ENCODE measurements around the gene DUSP22. TPM values are rescaled to one million over a fixed set of nuclear protein-coding genes. Genes with fewer than 3 reads are reported as not detected.

The DUSP22 gene
- total and polyA plus RNA-seq, 4 donors = 9.5 to 31.0 (median 20.1) TPM

- Histone ChIP-seq H3K36me3 (ENCODE audit: control insufficient read depth in 4 of 4, insufficient read depth in 3 of 4, low read depth in 1 of 4, low read length in 3 of 4) (no peaks in the 10 kb centered on the region), H3K4me3 (ENCODE audit: low read depth in 1 of 3, low read length in 3 of 3) (no peak overlapping the region), H3K4me1 (ENCODE audit: control insufficient read depth in 4 of 4, insufficient read depth in 4 of 4, low read length in 3 of 4) (peaks cover 0 to 11% (median 8%) of the 10 kb centered on the region in 4 donors), H3K27me3 (ENCODE audit: control insufficient read depth in 4 of 4, insufficient read depth in 4 of 4, low read length in 3 of 4) (no peaks in the 10 kb centered on the region), H3K9ac (ENCODE audit: low read depth in 1 of 2, low read length in 2 of 2) (no peak overlapping the region), H3K9me3 (ENCODE audit: control insufficient read depth in 4 of 4, low read length in 3 of 4) (no peaks in the 10 kb centered on the region), H3K27ac (ENCODE audit: low read depth in 1 of 2, low read length in 2 of 2) (no peak overlapping the region)
- TF ChIP-seq SP1 (IDR thresholded peaks at IDR 0.05) (no peak), HNF4A (conservative IDR thresholded peaks at IDR 0.05) (no peak), FOXA1 (IDR thresholded peaks at IDR 0.05) (no peak), RAD21 (IDR thresholded peaks at IDR 0.05) (no peak), YY1 (IDR thresholded peaks at IDR 0.05) (no peak), RXRA (IDR thresholded peaks at IDR 0.05) (no peak), FOXA2 (IDR thresholded peaks at IDR 0.05) (no peak), ATF3 (IDR thresholded peaks at IDR 0.05) (no peak), MAX (IDR thresholded peaks at IDR 0.05) (no peak), JUND (IDR thresholded peaks at IDR 0.05) (no peak), EGR1 (IDR thresholded peaks at IDR 0.05; ENCODE audit: low read depth in 2 of 2) (no peak)
- 66% methylated on average over 6 of the region's 6 CpGs for WGBS
- no peak for DNase-seq (ENCODE audit: low spot score)
Observed at GRCh38 chr6:297571-298232, 5.4 kb downstream of the DUSP22 start.

- peaks cover 0 to 8% (median 6%) of the 10 kb centered on the region in 4 donors for H3K4me1 ChIP-seq (ENCODE audit: control insufficient read depth in 4 of 4, insufficient read depth in 4 of 4, low read length in 3 of 4)
- no peaks in the 10 kb centered on the region for H3K27me3 ChIP-seq (ENCODE audit: control insufficient read depth in 4 of 4, insufficient read depth in 4 of 4, low read length in 3 of 4)
- no peak overlapping the region for H3K9ac ChIP-seq (ENCODE audit: low read depth in 1 of 2, low read length in 2 of 2)
- no peaks in the 10 kb centered on the region for H3K9me3 ChIP-seq (ENCODE audit: control insufficient read depth in 4 of 4, low read length in 3 of 4)
- 64% methylated on average over 11 of the region's 11 CpGs for WGBS
- no peaks in the 10 kb centered on the region for H3K36me3 ChIP-seq (ENCODE audit: control insufficient read depth in 4 of 4, insufficient read depth in 3 of 4, low read depth in 1 of 4, low read length in 3 of 4)
- no peak overlapping the region for H3K27ac ChIP-seq (ENCODE audit: low read depth in 1 of 2, low read length in 2 of 2)
- no peak for DNase-seq (ENCODE audit: low spot score)
- no peak overlapping the region for H3K4me3 ChIP-seq (ENCODE audit: low read depth in 1 of 3, low read length in 3 of 3)
- no peak for TF ChIP-seq EGR1 (IDR thresholded peaks at IDR 0.05; ENCODE audit: low read depth in 2 of 2)
- TF ChIP-seq JUND (IDR thresholded peaks at IDR 0.05) = no peak
Observed at GRCh38 chr6:298233-299103, 6.2 kb downstream of the DUSP22 start.

GRCh38 chr6:299104-299980 is 7.1 kb downstream of the DUSP22 start:
- H3K36me3 ChIP-seq (ENCODE audit: control insufficient read depth in 4 of 4, insufficient read depth in 3 of 4, low read depth in 1 of 4, low read length in 3 of 4) = no peaks in the 10 kb centered on the region
- no peak overlapping the region for H3K9ac ChIP-seq (ENCODE audit: low read depth in 1 of 2, low read length in 2 of 2)
- H3K4me3 ChIP-seq (ENCODE audit: low read depth in 1 of 3, low read length in 3 of 3) = no peak overlapping the region
- no peaks in the 10 kb centered on the region for H3K27me3 ChIP-seq (ENCODE audit: control insufficient read depth in 4 of 4, insufficient read depth in 4 of 4, low read length in 3 of 4)
- H3K9me3 ChIP-seq (ENCODE audit: control insufficient read depth in 4 of 4, low read length in 3 of 4) = no peaks in the 10 kb centered on the region
- TF ChIP-seq TAF1 (conservative IDR thresholded peaks at IDR 0.05) (no peak), EGR1 (IDR thresholded peaks at IDR 0.05; ENCODE audit: low read depth in 2 of 2) (no peak), HNF4G (IDR thresholded peaks at IDR 0.05) (no peak), MAX (IDR thresholded peaks at IDR 0.05) (no peak), YY1 (IDR thresholded peaks at IDR 0.05) (no peak), ATF3 (IDR thresholded peaks at IDR 0.05) (no peak), RAD21 (IDR thresholded peaks at IDR 0.05) (no peak), CTCF (IDR thresholded peaks at IDR 0.05; ENCODE audit: low read depth, low read length, missing input control) (no peak), GABPA (IDR thresholded peaks at IDR 0.05 in 1 of 2, conservative IDR thresholded peaks at IDR 0.05 in 1 of 2) (no peak), HNF4A (conservative IDR thresholded peaks at IDR 0.05) (no peak), NR2F2 (IDR thresholded peaks at IDR 0.05) (no peak), RXRA (IDR thresholded peaks at IDR 0.05) (no peak)
- DNase-seq (ENCODE audit: low spot score) = no peak
- H3K27ac ChIP-seq (ENCODE audit: low read depth in 1 of 2, low read length in 2 of 2) = no peak overlapping the region
- 74% methylated on average over 10 of the region's 10 CpGs for WGBS
- peaks cover 0 to 6% (median 2%) of the 10 kb centered on the region in 4 donors for H3K4me1 ChIP-seq (ENCODE audit: control insufficient read depth in 4 of 4, insufficient read depth in 4 of 4, low read length in 3 of 4)
